Spleen (tissue), 7 donors: ENCODE results near the gene SEPTIN3.

Source experiments
- POLR2A ChIP-seq, 3 donors: fragments of 450-650 bp; IDR thresholded peaks; one replicate each; pipeline ENCODE4 v1.5.1; 2017; ENCODE audit warnings: antibody characterized with exemption in 3 of 3, mild to moderate bottlenecking in 1 of 3
- TF ChIP-seq, protein P1 (sequence below), 11 experiments: fragments of 200-600 bp in 7 of 11; fragments of 450-650 bp in 4 of 11; sonication (generic) in 4 of 11; IDR thresholded peaks in 8 of 11; conservative IDR thresholded peaks in 3 of 11; 1 replicate in 7 of 11; 2 replicates in 4 of 11; pipeline versions ENCODE4 v1.4.0 to v1.8.0; 2016 to 2021; ENCODE audit warnings: antibody characterized with exemption in 11 of 11, inconsistent platforms in 4 of 11, mild to moderate bottlenecking in 1 of 11
- donor health status: DM: no; HTN: no; CAD: no; lungs with moderate emphysema.
- donor health status: DM: no; HTN: no; CAD: no.
- donor health status: DM: no; HTN: no; CAD: no.

DNA sequence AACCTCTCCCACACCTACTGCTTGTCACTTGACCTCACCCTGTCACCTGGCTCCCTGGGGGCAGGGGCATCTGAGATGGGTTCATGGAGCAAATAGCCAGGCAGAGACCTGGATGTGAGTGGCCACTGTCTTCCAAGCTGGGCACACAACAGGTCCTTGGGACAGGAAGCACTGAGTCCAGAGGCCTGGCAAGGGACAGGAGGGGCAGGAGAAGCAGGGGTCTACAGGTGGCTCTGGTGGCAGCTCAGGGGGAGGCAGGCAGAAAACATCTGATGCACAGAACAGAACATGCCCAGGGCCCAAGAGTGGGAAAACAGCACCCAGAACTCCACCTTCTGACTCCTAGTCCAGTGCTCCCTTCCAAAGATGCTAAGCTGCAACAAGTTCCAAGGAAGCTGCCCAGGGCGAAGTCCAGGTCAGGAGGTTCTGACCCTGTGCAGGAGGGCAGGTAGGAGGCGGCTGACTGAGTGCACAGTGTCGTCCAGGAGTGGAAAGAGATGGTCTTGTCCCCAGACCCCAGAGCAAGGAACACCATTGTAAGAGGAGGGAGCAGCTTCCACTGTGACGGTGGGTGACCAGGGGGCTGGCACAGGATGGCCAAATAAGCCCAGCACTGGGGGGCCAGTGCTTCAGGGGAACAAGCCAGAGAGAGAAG, 46.2 kb upstream of the SEPTIN3 start:
- TF ChIP-seq, protein P1, sequence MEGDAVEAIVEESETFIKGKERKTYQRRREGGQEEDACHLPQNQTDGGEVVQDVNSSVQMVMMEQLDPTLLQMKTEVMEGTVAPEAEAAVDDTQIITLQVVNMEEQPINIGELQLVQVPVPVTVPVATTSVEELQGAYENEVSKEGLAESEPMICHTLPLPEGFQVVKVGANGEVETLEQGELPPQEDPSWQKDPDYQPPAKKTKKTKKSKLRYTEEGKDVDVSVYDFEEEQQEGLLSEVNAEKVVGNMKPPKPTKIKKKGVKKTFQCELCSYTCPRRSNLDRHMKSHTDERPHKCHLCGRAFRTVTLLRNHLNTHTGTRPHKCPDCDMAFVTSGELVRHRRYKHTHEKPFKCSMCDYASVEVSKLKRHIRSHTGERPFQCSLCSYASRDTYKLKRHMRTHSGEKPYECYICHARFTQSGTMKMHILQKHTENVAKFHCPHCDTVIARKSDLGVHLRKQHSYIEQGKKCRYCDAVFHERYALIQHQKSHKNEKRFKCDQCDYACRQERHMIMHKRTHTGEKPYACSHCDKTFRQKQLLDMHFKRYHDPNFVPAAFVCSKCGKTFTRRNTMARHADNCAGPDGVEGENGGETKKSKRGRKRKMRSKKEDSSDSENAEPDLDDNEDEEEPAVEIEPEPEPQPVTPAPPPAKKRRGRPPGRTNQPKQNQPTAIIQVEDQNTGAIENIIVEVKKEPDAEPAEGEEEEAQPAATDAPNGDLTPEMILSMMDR (IDR thresholded peaks at IDR 0.05 in 8 of 11, conservative IDR thresholded peaks at IDR 0.05 in 3 of 11), result no peak
- no peak for TF ChIP-seq POLR2A (IDR thresholded peaks at IDR 0.05)
